Upper lobe of left lung (tissue), 6 donors: Measurements from ENCODE around the gene ONECUT3. TPM values are rescaled to one million over a fixed set of nuclear protein-coding genes. Genes with fewer than 3 reads are reported as not detected.

Source experiments
- ATAC-seq, 2 donors: fragments of 200-7000 bp; cut with Tn5 transposase; one replicate each; pipeline ENCODE4 v1.9.1; 2022; ENCODE audit warnings: mild to moderate bottlenecking in 2 of 2, moderate library complexity in 2 of 2; ENCODE audit not compliant: low FRiP score in 2 of 2
- DNase-seq, 2 donors: peaks; one replicate each; pipeline ENCODE4 v3.0.0-alpha.2; 2019 to 2020
- H3K27ac ChIP-seq, 4 donors: fragments of 200-600 bp; sonication (generic); one replicate each; pipeline ENCODE4 v1.5.1; 2016 to 2019
- H3K27me3 ChIP-seq, 4 donors: fragments of 200-600 bp; sonication (generic); one replicate each; pipeline ENCODE4 v1.5.1; 2017 to 2019
- H3K36me3 ChIP-seq, 4 donors: fragments of 200-600 bp; sonication (generic); one replicate each; pipeline ENCODE4 v1.5.1; 2016 to 2019
- H3K4me1 ChIP-seq, 4 donors: fragments of 200-600 bp; sonication (generic); one replicate each; pipeline ENCODE4 v1.5.1; 2018 to 2019
- H3K4me3 ChIP-seq, 4 donors: fragments of 200-600 bp; sonication (generic); one replicate each; pipeline ENCODE4 v1.5.1; 2017 to 2019; ENCODE audit warnings: mild to moderate bottlenecking in 2 of 4, moderate library complexity in 1 of 4
- H3K9me3 ChIP-seq, 4 donors: fragments of 200-600 bp; sonication (generic); one replicate each; pipeline ENCODE4 v1.5.1; 2018 to 2019
- EP300 ChIP-seq, 4 donors: sonication (generic); formaldehyde crosslinking; IDR thresholded peaks; one replicate each; pipeline ENCODE4 v1.5.1; 2017; ENCODE audit warnings: antibody characterized with exemption in 4 of 4, control low read depth in 2 of 4
- POLR2A ChIP-seq, 4 donors: fragments of 450-650 bp; IDR thresholded peaks; one replicate each; pipeline ENCODE4 v1.5.1; 2016 to 2017; ENCODE audit warnings: antibody characterized with exemption in 4 of 4, mild to moderate bottlenecking in 2 of 4
- POLR2AphosphoS5 ChIP-seq, 2 donors: sonication (generic); formaldehyde crosslinking; IDR thresholded peaks; one replicate each; pipeline ENCODE4 v1.5.1; 2017; ENCODE audit warnings: antibody characterized with exemption in 2 of 2
- WGBS, 2 donors: methylation state at CpG; one replicate each; pipeline ENCODE4 v1.1.5; 2017 to 2018; 5-methylcytosine and 5-hydroxymethylcytosine counted together
- total RNA-seq, 6 donors: library from RNA; depleted of rRNA in 4 of 6; stranded (reverse); fragments of >200 nt in 4 of 6; gene quantifications; one replicate each; pipeline versions ENCODE4 v1.1.0 to v1.2.1, GENCODE V29; 2016 to 2021
- TF ChIP-seq, protein P1 (sequence below), 6 experiments: fragments of 450-650 bp in 4 of 6; fragments of 200-600 bp in 2 of 6; sonication (generic) in 2 of 6; IDR thresholded peaks; one replicate each; pipeline ENCODE4 v1.5.1; 2016 to 2019; ENCODE audit warnings: antibody characterized with exemption in 6 of 6
- donor health status: DM: no; HTN: no; CAD: no; lungs with moderate emphysema.
- donor health status: DM: no; HTN: yes; CAD: no; lungs with severe emphysema.

Gene ONECUT3
- total RNA-seq, 6 donors from 2014 or later = not detected

DNA sequence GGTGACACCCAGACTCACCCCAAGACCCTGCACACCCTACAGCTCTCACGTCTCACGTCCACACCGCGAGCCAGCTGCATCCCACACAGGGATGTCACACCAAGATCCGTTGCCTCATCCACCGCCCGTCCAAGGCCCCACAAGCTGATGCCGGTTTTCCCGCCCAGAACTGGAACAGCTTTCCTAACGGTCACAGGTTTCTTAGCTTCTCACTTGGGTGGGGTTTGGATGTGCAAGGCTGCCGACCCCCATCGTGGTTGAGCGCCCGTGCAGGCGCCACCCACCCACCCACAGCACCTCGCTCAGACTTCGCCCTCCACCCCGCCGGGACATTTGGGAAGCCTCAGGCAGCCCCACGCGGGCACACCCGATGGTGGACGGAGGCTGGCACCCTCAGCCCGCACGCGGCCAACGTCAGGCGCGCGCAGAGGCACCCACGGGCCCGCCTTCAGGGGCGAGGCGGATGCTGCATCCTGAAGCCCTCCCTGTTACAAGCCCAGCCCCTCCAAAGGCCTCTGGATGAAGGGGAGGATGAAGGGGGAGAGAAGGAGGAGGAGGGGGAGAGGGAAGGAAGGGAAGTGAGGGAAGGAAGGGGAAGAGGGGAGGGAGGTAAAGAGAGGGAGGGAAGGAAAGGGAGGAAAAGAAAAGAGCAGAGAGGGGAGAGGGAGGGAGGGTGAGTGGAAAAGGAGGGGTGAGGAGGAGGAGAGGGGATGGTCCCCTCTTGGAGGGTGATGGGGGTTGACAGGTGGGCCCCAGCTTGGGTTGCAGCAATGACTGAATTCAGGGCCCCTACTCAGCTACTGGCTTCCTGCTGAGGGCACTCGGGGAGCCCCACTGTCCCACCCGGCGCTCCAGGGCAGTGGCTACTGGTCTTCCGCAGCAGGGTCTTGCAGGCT lies 12.8 kb downstream of the ONECUT3 start:
- Histone ChIP-seq H3K4me3 (no peak overlapping the region), H3K36me3 (no peaks in the 10 kb centered on the region), H3K27ac (no peak overlapping the region), H3K27me3 (peaks cover 0 to 68% (median 39%) of the 10 kb centered on the region in 4 donors), H3K4me1 (peaks cover 0 to 6% (median 1%) of the 10 kb centered on the region in 4 donors), H3K9me3 (peaks cover 8 to 10% (median 8%) of the 10 kb centered on the region in 4 donors)
- ATAC-seq = no peak
- TF ChIP-seq POLR2A (IDR thresholded peaks at IDR 0.05) = no peak
- 3 to 4% methylated on average over 14 to 18 of the region's 38 CpGs for WGBS, 2 donors
- no peak for DNase-seq

- 21 to 31% methylated on average over 5 to 9 of the region's 10 CpGs for WGBS, 2 donors
- Histone ChIP-seq H3K27me3 (peaks cover 0 to 61% (median 34%) of the 10 kb centered on the region in 4 donors), H3K27ac (no peak overlapping the region), H3K4me3 (no peak overlapping the region), H3K9me3 (peaks cover 9 to 16% (median 11%) of the 10 kb centered on the region in 4 donors), H3K36me3 (no peaks in the 10 kb centered on the region), H3K4me1 (peaks cover 0 to 6% (median 1%) of the 10 kb centered on the region in 4 donors)
- ATAC-seq = no peak
- TF ChIP-seq, protein P1, sequence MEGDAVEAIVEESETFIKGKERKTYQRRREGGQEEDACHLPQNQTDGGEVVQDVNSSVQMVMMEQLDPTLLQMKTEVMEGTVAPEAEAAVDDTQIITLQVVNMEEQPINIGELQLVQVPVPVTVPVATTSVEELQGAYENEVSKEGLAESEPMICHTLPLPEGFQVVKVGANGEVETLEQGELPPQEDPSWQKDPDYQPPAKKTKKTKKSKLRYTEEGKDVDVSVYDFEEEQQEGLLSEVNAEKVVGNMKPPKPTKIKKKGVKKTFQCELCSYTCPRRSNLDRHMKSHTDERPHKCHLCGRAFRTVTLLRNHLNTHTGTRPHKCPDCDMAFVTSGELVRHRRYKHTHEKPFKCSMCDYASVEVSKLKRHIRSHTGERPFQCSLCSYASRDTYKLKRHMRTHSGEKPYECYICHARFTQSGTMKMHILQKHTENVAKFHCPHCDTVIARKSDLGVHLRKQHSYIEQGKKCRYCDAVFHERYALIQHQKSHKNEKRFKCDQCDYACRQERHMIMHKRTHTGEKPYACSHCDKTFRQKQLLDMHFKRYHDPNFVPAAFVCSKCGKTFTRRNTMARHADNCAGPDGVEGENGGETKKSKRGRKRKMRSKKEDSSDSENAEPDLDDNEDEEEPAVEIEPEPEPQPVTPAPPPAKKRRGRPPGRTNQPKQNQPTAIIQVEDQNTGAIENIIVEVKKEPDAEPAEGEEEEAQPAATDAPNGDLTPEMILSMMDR (IDR thresholded peaks at IDR 0.05) = no peak
- TF ChIP-seq POLR2AphosphoS5 (IDR thresholded peaks at IDR 0.05) = no peak
- no peak for TF ChIP-seq POLR2A (IDR thresholded peaks at IDR 0.05)
- no peak for TF ChIP-seq EP300 (IDR thresholded peaks at IDR 0.05)
- DNase-seq = no peak
Measured at GRCh38 chr19:1766800-1767352, 13.6 kb downstream of the ONECUT3 start.

DNA sequence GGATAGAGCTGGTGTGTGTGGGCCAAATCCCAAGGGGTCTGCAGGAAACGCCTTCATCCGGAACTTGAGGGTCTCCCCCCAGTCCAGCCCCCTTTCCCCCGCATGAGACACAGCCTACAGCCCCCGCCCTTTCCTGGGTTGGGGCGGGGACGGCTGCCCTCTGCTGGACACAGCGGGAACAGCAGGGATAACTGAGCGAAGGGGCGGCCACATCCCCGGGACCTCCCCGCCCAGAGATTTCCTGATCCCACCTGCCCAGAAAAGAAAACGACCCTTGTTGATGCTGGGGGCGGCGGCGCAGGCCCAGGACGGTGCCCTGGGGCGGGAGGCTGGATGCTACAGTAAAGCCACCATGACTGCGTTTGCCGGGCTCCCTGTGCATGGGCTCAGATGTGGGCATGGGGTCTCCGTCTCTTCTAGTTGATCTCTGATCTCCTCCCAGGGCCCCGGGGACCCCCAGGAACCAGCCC lies 14.2 kb downstream of the ONECUT3 start:
- Histone ChIP-seq H3K27me3 (peaks cover 0 to 54% (median 29%) of the 10 kb centered on the region in 4 donors), H3K27ac (no peak overlapping the region), H3K9me3 (peaks cover 9 to 16% (median 11%) of the 10 kb centered on the region in 4 donors), H3K4me1 (peaks cover 0 to 6% (median 1%) of the 10 kb centered on the region in 4 donors), H3K36me3 (no peaks in the 10 kb centered on the region), H3K4me3 (no peak overlapping the region)
- WGBS, 2 donors = 0 to 3% methylated on average over 7 to 21 of the region's 21 CpGs
- DNase-seq (peak; percentile 28 to 87), ATAC-seq (peak; percentile 68 to 84)
- no peak for TF ChIP-seq POLR2A (IDR thresholded peaks at IDR 0.05)
- TF ChIP-seq, protein P1 (IDR thresholded peaks at IDR 0.05) = peak; percentile 88 to 94 (median 90)

GRCh38 chr19:1768248-1768647 lies 14.9 kb downstream of the ONECUT3 start:
- peaks cover 0 to 50% (median 26%) of the 10 kb centered on the region in 4 donors for H3K27me3 ChIP-seq
- no peak overlapping the region for H3K4me3 ChIP-seq
- ATAC-seq (no peak), DNase-seq (no peak)
- peaks cover 0 to 6% (median 1%) of the 10 kb centered on the region in 4 donors for H3K4me1 ChIP-seq
- WGBS, 2 donors = 15 to 22% methylated on average over 13 of the region's 13 CpGs
- no peak overlapping the region for H3K27ac ChIP-seq
- peaks cover 9 to 16% (median 11%) of the 10 kb centered on the region in 4 donors for H3K9me3 ChIP-seq
- H3K36me3 ChIP-seq = no peaks in the 10 kb centered on the region
- TF ChIP-seq POLR2AphosphoS5 (IDR thresholded peaks at IDR 0.05) (no peak), POLR2A (IDR thresholded peaks at IDR 0.05) (no peak)
- TF ChIP-seq, protein P1 (IDR thresholded peaks at IDR 0.05) = no peak

- WGBS, 2 donors = 64 to 76% methylated on average over 7 to 9 of the region's 9 CpGs
- Histone ChIP-seq H3K27ac (no peak overlapping the region), H3K9me3 (peaks cover 9 to 16% (median 11%) of the 10 kb centered on the region in 4 donors), H3K36me3 (no peaks in the 10 kb centered on the region), H3K27me3 (peaks cover 0 to 45% (median 24%) of the 10 kb centered on the region in 4 donors), H3K4me1 (peaks cover 0 to 6% (median 1%) of the 10 kb centered on the region in 4 donors), H3K4me3 (no peak overlapping the region)
- no peak for ATAC-seq
- TF ChIP-seq POLR2A (IDR thresholded peaks at IDR 0.05) = no peak
- no peak for TF ChIP-seq EP300 (IDR thresholded peaks at IDR 0.05)
- TF ChIP-seq, protein P1 (IDR thresholded peaks at IDR 0.05) = no peak
- TF ChIP-seq POLR2AphosphoS5 (IDR thresholded peaks at IDR 0.05) = no peak
- no peak for DNase-seq
Measured at GRCh38 chr19:1768918-1769644, 15.8 kb downstream of the ONECUT3 start.
